Measurements from ENCODE around the gene MARK2.
"Not testable (repeated sequence)": the region's sequence is repeated elsewhere in the genome, so short reads cannot be mapped to it uniquely, and the experiment has no call there.

The MARK2 gene

GRCh38 chr11:63838678-63839507 is at the start of gene MARK2:
MARK2 (plus strand) TSS chr11:63839110; CDS start chr11:63839507, 397 bp downstream.
- DNase-seq: peak; percentile 97

GRCh38 chr11:63791495-63792167 is 47.3 kb upstream of the MARK2 start:
- no peak for DNase-seq

- DNase-seq: no peak
Measured at GRCh38 chr11:63793161-63793560, 45.7 kb upstream of the MARK2 start.

- DNase-seq: no peak
Measured at GRCh38 chr11:63795066-63795465, 43.8 kb upstream of the MARK2 start.

GRCh38 chr11:63800921-63801320 is 38.0 kb upstream of the MARK2 start:
- DNase-seq: no peak

GRCh38 chr11:63802637-63803414 is 36.1 kb upstream of the MARK2 start:
- no peak for DNase-seq

- no peak for DNase-seq
Measured at GRCh38 chr11:63804259-63804658, 34.7 kb upstream of the MARK2 start.

GRCh38 chr11:63805844-63806415 is 33.0 kb upstream of the MARK2 start:
- no peak for DNase-seq

GRCh38 chr11:63810383-63810782 is 28.5 kb upstream of the MARK2 start:
- DNase-seq: not testable (repeated sequence)

GRCh38 chr11:63811522-63811921 is 27.4 kb upstream of the MARK2 start:
- no peak for DNase-seq

- DNase-seq: peak; percentile 35
Measured at GRCh38 chr11:63813035-63813562, 25.8 kb upstream of the MARK2 start, which contains the start of gene SPINDOC. SPINDOC (plus strand) TSS chr11:63813456; CDS start chr11:63813687, 231 bp downstream.

GRCh38 chr11:63813563-63814382 is 25.1 kb upstream of the MARK2 start:
- no peak for DNase-seq

GRCh38 chr11:63814383-63814736 is 24.6 kb upstream of the MARK2 start:
- no peak for DNase-seq

GRCh38 chr11:63816166-63816565 is 22.7 kb upstream of the MARK2 start:
- DNase-seq: no peak

GRCh38 chr11:63816732-63817131 is 22.2 kb upstream of the MARK2 start:
- DNase-seq: no peak

GRCh38 chr11:63817758-63818498 is 21.0 kb upstream of the MARK2 start:
- DNase-seq: no peak

- no peak for DNase-seq
Measured at GRCh38 chr11:63818609-63819008, 20.3 kb upstream of the MARK2 start.

GRCh38 chr11:63821411-63821810 is 17.5 kb upstream of the MARK2 start:
- DNase-seq: no peak

GRCh38 chr11:63826471-63827190 is 12.3 kb upstream of the MARK2 start:
- DNase-seq: no peak

- DNase-seq: no peak
Measured at GRCh38 chr11:63829823-63830489, 9.0 kb upstream of the MARK2 start.
